ENCODE measurements around the gene DNM3. TPM values are rescaled to one million over a fixed set of nuclear protein-coding genes. Genes with fewer than 3 reads are reported as not detected.
"Not testable (repeated sequence)": the region's sequence is repeated elsewhere in the genome, so short reads cannot be mapped to it uniquely, and the experiment has no call there.

DNM3 gene
- polyA plus RNA-seq, 1 of the 3 experiments (the other 2 are of a cell fraction): 0.43 TPM

GRCh38 chr1:172019976-172020375 lies 178.7 kb downstream of the DNM3 start (continued):
- TF ChIP-seq NFIC (IDR thresholded peaks at IDR 0.05; ENCODE audit: borderline replicate concordance) (no peak), SIN3A (IDR thresholded peaks at IDR 0.05; ENCODE audit: borderline replicate concordance, low read depth, low read length) (no peak), MAX (IDR thresholded peaks at IDR 0.05; ENCODE audit: low read depth) (no peak), SMC3 (IDR thresholded peaks at IDR 0.05; ENCODE audit: low read depth, low read length) (no peak), RAD21 (IDR thresholded peaks at IDR 0.05; ENCODE audit: low read length) (no peak), RCOR1 (IDR thresholded peaks at IDR 0.05; ENCODE audit: low read length) (no peak), RXRA (IDR thresholded peaks at IDR 0.05; ENCODE audit: borderline replicate concordance, low read depth) (no peak), CHD2 (IDR thresholded peaks at IDR 0.05; ENCODE audit: low read length, partially characterized antibody) (no peak)

- no peaks in the 10 kb centered on the region for H3K4me1 ChIP-seq (ENCODE audit: control insufficient read depth in 1 of 2, insufficient read depth in 2 of 2, low read depth in 1 of 2, low read length in 1 of 2)
- H3K79me2 ChIP-seq (ENCODE audit: insufficient read depth): no peaks in the 10 kb centered on the region
- no peak overlapping the region for H3K27ac ChIP-seq (ENCODE audit: low read depth in 2 of 2, low read length in 1 of 2)
- DNase-seq: no peak
- no peaks in the 10 kb centered on the region for H3K9me2 ChIP-seq
- H3K4me3 ChIP-seq (ENCODE audit: low read depth in 2 of 2, low read length in 1 of 2): no peak overlapping the region
- no peaks in the 10 kb centered on the region for H3K9me3 ChIP-seq
- CTCF ChIA-PET: interaction anchor here (1.4 kb wide), 1 partner anchor 21 kb away, joined by 6 read pairs; no protein-coding TSS in a partner anchor
- no peak overlapping the region for H3K9ac ChIP-seq
- no peak for TF ChIP-seq NFIC (IDR thresholded peaks at IDR 0.05; ENCODE audit: borderline replicate concordance)
- no peak for TF ChIP-seq GABPA (IDR thresholded peaks at IDR 0.05; ENCODE audit: low read depth)
- TF ChIP-seq NRF1 (IDR thresholded peaks at IDR 0.05; ENCODE audit: low read depth, low read length): no peak
- TF ChIP-seq YY1 (IDR thresholded peaks at IDR 0.05; ENCODE audit: low read depth): no peak
- TF ChIP-seq EZH2phosphoT487 (IDR thresholded peaks at IDR 0.05; ENCODE audit: borderline replicate concordance, low read depth): no peak
- peaks cover 4% of the 10 kb centered on the region for H3F3A ChIP-seq (replicated peaks; ENCODE audit: insufficient read depth)
- H2AFZ ChIP-seq (ENCODE audit: low read depth): no peak overlapping the region
- H4K20me1 ChIP-seq (ENCODE audit: insufficient read depth): no peaks in the 10 kb centered on the region
- POLR2A ChIA-PET: no interaction called here
- 66% methylated on average over 3 of the region's 5 CpGs for WGBS (ENCODE audit: low lambda C conversion rate)
- H3K27me3 ChIP-seq (ENCODE audit: insufficient read depth): no peaks in the 10 kb centered on the region
- H3K36me3 ChIP-seq (replicated peaks in 1 of 2; ENCODE audit: control insufficient read depth in 1 of 2, insufficient read depth in 2 of 2, low read length in 1 of 2): no peaks in the 10 kb centered on the region
- H3K4me2 ChIP-seq: no peak overlapping the region
Measured at GRCh38 chr1:172024516-172024915, 183.2 kb downstream of the DNM3 start.

- H3K36me3 ChIP-seq (replicated peaks in 1 of 2; ENCODE audit: control insufficient read depth in 1 of 2, insufficient read depth in 2 of 2, low read length in 1 of 2); H3K4me3 ChIP-seq (ENCODE audit: low read depth in 2 of 2, low read length in 1 of 2); H2AFZ ChIP-seq (ENCODE audit: low read depth); H3K27me3 ChIP-seq (ENCODE audit: insufficient read depth); H3K79me2 ChIP-seq (ENCODE audit: insufficient read depth); DNase-seq; H3K9me2 ChIP-seq; POLR2A ChIA-PET; H3K4me1 ChIP-seq (ENCODE audit: control insufficient read depth in 1 of 2, insufficient read depth in 2 of 2, low read depth in 1 of 2, low read length in 1 of 2); H3K27ac ChIP-seq (ENCODE audit: low read depth in 2 of 2, low read length in 1 of 2); H3K9ac ChIP-seq; H3F3A ChIP-seq (replicated peaks; ENCODE audit: insufficient read depth); H3K4me2 ChIP-seq; H3K9me3 ChIP-seq; H4K20me1 ChIP-seq (ENCODE audit: insufficient read depth): not testable (repeated sequence)
- CTCF ChIA-PET: interaction anchor here (1.4 kb wide), 1 partner anchor 22 kb away, joined by 6 read pairs; no protein-coding TSS in a partner anchor
- 71% methylated on average over 5 of the region's 13 CpGs for WGBS (ENCODE audit: low lambda C conversion rate)
Measured at GRCh38 chr1:172024944-172025738, 183.8 kb downstream of the DNM3 start.
